Sigmoid colon (tissue), 4 donors: ENCODE results near the gene KRTAP4-6.
"Not testable (repeated sequence)": the region's sequence is repeated elsewhere in the genome, so short reads cannot be mapped to it uniquely, and the experiment has no call there.

ENCODE experiments used
- CTCF ChIP-seq, 4 experiments: fragments of 450-650 bp in 3 of 4; fragments of 200-600 bp in 1 of 4; IDR thresholded peaks; one replicate each; pipeline ENCODE4 v1.5.1; 2016 to 2019; ENCODE audit warnings: antibody characterized with exemption in 4 of 4, mild to moderate bottlenecking in 3 of 4, moderate library complexity in 2 of 4
- EP300 ChIP-seq, 4 donors: sonication (generic); formaldehyde crosslinking; IDR thresholded peaks; one replicate each; pipeline ENCODE4 v1.6.1; 2017; ENCODE audit warnings: antibody characterized with exemption in 4 of 4
- POLR2A ChIP-seq, 2 donors: fragments of 450-650 bp; IDR thresholded peaks; one replicate each; pipeline ENCODE4 v1.6.1; 2016; ENCODE audit warnings: antibody characterized with exemption in 2 of 2, mild to moderate bottlenecking in 2 of 2, moderate library complexity in 2 of 2
- POLR2AphosphoS5 ChIP-seq, 4 donors: sonication (generic); formaldehyde crosslinking; IDR thresholded peaks; one replicate each; pipeline ENCODE4 v1.6.1; 2017; ENCODE audit warnings: antibody characterized with exemption in 4 of 4

GRCh38 chr17:41099682-41100480, 40.5 kb downstream of the KRTAP4-6 start:
- not testable (repeated sequence) for TF ChIP-seq CTCF, EP300, POLR2A, POLR2AphosphoS5 (IDR thresholded peaks at IDR 0.05)
